Activated naive CD4-positive, alpha-beta T cell treated with anti-CD3 and anti-CD28 coated beads, Interleukin-2, amount 50 U/mL, for 16 hours (primary cell): Measurements from ENCODE around the gene SYNGR3.
"Not testable (repeated sequence)": the region's sequence is repeated elsewhere in the genome, so short reads cannot be mapped to it uniquely, and the experiment has no call there.

Source experiments
- DNase-seq: peaks from one replicate; pipeline ENCODE4 v3.0.0-alpha.2; 2020

SYNGR3 gene

DNA sequence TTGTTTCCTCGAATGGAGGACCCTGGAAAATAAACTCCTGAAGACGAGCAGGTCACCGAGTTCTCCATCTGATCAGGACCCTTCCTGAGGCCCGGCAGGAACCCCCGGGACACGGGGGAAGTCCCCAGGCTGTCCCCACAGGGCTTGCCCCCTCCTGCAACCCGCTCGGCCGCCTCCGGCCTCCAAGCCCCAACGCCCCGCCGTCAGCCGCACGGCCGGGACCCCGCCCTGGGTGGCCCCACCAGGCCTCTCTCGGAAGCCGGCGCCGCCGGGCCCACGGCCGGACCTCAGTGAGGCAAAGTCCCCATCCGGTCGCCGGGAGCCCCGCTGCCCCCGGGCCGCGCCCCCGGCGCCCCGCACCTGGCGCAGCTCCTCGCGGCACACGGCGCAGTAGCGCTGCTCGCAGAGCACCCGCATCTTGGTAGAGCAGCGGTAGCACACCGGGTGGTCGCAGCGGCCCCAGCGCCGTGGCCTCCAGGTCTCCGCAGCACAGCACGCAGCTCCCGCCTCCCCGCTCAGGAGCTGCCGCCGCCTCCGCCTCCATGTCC, 19.5 kb downstream of the SYNGR3 start:
- peak; percentile 40 for DNase-seq

DNA sequence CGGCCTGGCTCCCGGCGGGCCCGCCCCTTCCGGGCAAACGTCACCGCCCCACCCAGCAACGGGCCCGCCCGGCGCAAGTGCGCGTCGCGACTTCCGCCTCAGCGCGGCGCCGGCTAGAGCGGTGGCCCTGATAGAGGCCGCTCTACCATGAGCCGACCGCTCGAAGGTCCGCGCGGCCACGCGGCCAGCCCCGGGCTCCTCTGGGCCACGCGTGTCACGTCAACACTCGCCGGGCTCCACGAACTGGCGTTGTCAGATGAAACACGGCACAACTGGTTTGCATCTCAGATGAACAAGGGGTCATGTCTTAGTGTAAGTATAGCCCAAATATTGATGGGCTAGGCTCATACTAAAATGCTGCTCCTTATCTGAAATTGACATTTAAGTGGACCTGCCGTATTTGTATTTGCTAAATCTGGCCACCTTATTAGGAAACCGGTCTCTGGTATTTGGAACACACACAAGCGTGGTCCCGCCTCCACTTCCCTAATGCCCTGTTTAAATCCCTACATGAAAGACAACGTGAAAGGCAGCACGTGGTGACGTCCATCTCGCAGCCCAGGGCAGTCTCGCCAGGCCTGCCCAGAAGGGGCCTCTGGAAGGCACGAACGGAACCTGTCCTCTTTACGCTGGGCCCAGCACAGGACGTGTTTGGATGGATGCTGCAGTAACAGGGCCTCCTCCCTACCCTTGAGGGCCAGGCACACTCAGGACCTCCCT, 20.2 kb downstream of the SYNGR3 start, which contains the start of gene ZNF598:
Gene ZNF598, minus strand, starts transcription at position 31 of the 720 bp plus-strand sequence.
- peak; percentile 84 for DNase-seq

DNA sequence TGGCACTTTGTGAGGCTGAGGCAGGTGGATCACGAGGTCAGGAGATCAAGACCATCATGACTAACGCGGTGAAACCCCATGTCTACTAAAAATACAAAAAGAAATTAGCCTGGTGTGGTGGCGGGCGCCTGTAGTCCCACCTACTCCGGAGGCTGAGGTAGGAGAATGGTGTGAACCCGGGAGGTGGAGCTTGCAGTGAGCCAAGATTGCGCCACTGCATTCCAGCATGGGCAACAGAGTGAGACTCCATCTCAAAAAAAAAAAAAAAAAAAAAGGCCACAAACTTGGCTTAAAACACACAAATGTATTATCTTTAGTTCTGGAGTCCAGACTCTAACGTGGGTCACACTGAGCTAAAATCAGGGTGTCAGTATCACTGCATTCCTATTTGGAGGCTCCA, 22.0 kb downstream of the SYNGR3 start:
- not testable (repeated sequence) for DNase-seq

DNA sequence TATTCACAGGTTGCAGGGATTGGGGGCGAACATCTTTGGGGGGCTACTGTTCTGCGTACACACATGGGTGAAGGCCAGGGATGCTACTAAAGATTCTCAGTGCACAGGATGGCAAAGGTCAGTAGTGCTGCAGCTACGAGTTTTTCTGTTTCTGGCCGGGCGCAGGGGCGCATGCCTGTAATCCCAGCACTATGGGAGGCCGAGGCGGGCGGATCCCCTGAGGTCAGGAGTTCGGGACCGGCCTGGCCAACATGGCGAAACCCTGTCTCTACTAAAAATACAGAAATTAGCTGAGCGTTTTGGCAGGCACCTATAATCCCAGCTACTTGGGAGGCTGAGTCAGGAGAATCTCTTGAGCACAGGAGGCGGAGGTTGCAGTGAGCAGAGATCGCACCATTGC, 23.8 kb downstream of the SYNGR3 start:
- no peak for DNase-seq

DNA sequence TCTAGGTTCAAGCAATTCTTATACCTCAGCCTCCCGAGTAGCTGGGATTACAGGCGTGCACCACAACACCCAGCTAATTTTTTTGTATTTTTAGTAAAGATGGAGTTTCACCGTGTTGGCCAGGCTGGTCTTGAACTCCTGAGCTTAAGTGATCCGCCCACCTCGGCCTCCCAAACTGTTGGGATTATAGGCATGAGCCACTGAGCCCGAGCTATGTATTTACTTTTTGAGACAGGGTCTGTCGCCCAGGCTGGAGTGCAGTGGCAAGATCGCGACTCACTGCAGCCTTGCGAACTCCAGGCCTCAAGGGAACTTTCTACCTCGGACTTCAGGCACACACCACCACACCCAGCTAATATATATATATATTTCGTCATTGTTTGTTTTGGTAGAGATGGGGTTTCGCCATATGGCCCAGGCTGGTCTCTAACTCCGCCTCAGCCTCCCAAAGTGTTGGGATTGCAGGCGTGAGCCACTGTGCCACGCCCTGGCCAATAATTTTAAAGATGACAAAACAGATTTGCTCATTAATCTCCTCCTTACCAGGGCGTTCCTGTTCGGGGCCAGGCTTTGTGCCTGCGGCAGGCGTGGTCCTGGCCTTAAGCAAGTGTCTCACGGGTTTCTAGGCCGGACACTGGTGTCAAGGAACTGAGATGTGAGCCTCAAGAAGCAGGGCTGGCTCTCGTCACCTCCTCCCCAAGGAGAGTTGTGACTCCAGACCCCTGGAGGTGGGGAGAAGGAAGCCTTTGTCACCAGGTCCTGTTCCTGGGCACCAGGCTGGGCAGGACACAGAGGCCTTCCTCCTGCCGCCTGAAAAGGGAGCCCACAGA, 25.6 kb downstream of the SYNGR3 start:
- no peak for DNase-seq

DNA sequence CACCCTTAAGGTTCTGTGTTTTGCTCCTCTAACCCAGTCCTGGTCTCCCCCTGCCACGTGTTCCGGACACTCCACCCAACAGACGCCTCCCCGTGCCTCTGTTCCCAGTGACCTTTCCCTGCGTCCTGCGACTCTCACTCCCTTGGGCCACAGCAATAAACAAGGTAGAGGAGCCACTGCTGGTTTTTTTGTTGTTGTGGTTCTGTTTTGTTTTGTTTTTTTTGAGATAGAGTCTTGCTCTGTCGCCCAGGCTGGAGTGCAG, 26.1 kb downstream of the SYNGR3 start:
- DNase-seq: no peak

DNA sequence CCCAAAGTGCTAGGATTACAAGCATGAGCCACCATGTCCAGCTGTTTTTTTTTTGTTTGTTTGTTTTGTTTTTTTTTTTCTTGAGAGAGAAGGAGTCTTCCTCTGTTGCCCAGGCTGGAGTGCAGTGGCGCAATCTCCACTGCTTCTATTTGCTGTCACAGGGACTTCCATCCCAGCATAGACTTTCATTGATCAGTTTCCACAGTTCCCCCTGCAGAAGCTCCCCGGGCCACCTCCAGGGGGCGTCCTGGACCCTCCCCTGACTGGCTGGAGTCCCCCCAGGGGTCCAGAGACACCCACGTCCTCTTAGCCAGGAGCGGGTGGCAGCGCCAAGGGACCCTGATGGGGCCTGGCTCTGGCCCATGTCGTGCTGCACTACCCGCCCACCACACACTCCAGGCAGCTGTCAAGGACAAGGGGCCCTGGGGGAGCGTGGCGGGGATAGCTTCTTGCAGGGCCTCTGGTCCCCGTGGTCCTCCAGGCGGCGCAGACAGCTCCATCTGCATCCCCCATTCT, 26.7 kb downstream of the SYNGR3 start:
- no peak for DNase-seq

DNA sequence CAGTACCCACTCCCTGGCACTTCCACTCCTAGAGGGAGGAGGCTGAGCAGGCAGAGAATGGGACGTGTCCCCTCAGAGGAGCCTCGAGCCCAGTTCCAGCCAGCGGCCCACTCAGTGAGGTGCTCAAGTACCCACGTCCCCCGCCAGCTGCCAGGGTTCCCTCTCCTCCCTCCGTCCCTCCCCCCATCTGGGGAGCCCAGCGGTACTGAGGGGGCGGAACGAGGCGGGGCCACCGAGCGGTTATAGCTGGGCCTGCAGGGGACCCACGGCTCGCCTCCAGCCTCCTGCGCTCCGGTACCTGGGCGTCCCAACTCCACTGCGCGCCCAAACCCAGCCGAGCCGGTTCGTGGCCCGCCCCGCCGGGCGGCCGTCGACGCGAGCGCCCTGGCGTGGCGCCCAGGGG, 29.7 kb downstream of the SYNGR3 start, which contains the start of gene NPW:
Gene NPW, plus strand, starts transcription at position 268 of the 403 bp plus-strand sequence.
- DNase-seq: peak; percentile 46

DNA sequence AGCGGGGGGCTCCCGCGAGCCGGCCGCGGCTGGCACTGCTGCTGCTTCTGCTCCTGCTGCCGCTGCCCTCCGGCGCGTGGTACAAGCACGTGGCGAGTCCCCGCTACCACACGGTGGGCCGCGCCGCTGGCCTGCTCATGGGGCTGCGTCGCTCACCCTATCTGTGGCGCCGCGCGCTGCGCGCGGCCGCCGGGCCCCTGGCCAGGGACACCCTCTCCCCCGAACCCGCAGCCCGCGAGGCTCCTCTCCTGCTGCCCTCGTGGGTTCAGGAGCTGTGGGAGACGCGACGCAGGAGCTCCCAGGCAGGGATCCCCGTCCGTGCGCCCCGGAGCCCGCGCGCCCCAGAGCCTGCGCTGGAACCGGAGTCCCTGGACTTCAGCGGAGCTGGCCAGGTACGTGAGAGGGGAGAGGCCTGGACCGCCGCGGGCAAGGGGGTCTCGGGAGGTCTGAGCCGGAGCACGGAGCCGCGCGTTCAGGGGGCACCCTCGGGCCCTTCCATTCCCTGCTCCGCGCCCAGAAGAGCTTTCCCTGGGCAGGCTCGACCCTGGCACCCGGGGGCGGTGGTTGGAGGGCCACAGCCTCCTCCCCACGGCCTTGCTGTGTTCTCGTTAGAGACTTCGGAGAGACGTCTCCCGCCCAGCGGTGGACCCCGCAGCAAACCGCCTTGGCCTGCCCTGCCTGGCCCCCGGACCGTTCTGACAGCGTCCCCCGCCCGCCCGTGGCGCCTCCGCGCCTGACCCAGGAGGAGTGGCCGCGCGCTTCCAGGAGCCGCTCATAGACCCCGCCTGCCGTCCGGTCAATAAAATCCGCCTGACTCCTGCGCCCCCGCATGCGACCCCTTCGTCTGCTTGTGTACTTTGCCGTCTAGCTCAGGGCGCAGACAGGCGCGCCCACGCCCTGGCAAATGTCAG, 30.4 kb downstream of the SYNGR3 start:
- DNase-seq: no peak

DNA sequence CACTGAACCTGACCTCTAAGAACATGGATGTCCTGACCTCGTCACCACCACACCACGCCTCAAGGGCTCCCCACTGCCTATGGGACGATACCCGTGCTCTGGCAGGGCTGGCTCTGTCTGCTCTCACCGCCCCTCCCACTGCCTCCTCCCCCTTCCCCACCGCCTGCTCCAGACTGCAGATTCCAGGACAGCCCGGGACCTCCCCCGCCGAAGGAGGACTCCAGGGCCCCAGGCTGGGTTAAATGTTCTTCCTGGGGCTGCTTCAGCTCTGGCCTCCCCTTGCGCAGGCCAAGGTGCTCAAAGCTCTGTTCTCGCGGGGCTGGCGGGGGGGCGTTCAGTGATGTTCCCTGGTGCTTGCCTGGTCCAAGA, 32.9 kb downstream of the SYNGR3 start:
- no peak for DNase-seq

DNA sequence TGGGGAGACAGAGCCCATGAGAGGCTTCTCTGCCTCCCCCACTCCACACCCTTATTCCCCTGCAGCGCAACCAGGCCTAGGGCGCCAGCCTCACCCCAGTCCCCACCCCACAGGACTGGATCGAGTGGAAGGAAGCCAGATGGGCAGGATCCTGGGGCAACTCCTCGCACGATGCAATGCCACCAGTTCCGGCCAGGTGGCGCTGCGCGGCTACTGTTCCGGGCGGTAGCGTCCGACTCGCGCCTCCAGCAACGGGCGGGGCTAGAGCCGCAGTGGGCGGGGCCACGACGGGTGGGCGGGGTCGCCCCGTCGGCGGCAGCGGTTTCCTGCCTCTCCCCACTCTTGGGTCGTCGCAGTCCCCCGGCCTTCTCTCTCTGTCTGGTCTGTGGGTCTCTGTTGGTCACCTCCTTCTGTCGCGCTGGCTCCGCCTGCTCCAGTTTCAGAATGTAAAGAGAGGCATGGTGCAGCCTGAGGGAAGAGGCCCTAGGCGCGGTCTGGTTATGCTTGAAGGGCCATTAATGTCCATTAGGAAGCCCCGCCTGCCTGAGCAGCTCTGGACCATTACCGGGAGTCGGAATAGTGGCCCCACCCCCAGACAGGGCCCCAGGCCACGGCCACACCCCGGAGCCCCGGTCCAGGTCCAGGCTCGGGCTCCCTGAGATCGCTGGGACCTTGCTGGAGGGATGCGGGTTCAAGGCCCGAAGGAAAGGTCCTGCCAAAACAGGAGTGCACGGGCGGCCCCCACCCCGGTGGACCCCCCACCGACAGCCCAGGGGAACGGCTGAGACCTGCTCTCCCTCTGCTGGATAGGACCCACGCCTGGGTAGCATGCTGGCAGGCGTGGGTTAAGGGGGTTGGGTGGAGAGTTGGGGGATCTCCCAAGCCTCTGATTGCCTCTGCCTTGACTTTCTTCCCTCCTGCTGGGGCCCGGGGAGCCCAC, 33.6 kb downstream of the SYNGR3 start:
- DNase-seq: peak; percentile 94

DNA sequence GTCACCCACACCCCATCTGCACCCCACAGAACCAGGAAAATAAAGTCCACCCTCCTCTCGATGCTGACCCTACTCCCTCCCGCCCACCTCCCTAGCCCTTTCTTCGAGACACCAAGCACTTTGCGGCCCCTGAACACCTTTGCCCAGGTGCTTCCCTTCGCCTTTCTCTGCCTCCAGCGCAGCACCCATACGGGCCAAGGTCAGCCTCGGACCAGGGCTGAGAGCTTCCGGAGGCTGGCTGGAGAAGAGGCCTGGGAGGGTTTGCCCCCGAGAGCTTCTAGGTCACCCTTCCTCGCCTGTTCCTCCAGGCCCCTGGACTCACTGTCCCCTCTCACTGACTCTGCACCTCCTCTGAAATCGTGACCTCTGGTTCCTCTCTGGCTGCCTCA, 34.3 kb downstream of the SYNGR3 start:
- no peak for DNase-seq

DNA sequence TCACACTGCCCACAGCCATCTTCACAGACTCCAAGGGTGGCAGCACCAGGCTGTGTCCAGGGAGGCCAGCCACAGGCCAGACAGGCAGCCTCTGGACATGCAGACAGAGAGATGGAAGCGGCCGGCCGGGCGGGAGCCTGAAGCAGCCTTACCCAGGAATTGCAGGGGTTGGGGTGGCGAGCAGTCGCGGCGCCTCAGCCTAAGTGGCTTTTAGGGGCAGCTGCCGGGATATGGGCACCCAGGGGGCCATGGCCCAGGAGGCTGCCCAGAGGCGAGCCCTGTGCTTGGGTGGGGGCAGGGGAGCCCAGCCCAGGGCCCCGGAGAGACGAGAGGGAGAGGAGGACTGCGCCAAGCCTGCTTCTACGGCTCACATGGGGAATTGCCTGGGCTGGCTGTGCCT, 35.5 kb downstream of the SYNGR3 start:
- no peak for DNase-seq

DNA sequence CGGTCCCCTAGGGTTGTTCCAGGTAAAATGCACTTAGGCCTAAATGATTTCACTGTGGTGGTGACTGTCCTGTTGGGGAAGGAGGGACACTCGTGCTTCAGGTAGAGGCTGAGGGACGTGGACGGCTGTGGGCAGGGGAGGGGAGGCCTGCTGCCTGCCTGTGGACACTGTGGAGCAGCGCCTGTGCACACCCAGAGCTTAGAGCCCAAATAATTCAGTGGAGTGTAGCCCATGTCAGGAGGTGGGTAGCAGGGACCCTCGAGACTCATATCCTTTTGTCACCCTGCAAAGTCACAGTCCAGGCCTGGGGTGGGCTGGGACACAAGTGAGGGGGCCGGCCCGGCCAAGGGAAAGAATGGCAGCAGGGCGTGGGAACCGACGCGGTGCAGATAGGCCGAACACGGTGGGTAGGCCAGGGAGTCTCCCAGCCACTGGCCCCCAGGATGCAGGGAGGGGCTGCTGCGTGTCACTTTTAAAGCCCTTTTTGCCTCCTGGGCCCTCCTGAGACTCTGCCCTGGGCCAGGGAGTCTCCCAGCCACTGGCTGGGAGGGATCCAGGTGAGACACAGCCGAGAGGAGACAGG, 36.2 kb downstream of the SYNGR3 start:
- DNase-seq: no peak

DNA sequence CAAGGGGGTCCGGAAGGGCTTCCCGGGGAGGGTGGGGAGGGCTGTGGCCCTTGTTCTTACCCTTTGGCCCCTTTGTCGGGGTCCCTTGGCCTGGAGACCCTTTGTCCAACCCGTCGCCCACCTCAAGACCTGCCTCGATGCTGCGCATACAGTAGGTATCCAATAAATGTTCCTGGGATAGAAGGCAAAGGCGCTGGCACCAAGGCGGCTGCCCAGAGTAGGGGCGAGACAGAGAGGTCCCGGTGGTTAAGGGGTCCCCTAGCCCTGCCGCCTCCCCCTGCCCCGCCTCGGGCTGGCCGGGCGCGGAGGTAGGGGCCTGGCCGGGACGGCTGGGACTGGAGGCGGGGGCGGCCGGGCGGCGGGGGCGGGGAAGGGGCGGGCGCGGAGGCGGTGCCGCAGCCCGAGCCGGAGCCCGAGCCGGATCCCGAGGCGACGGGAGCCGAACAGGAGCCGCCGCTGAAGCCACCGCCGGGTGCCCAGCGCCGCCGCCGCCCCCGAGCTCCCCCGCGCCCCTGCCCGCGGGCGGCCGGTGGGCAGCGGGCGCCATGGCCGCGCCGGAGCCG, 36.8 kb downstream of the SYNGR3 start, which contains the start of gene NHERF2:
Gene NHERF2, plus strand, starts transcription at position 442 of the 563 bp plus-strand sequence. Its CDS starts 104 bp downstream, at position 546.
- DNase-seq: no peak

DNA sequence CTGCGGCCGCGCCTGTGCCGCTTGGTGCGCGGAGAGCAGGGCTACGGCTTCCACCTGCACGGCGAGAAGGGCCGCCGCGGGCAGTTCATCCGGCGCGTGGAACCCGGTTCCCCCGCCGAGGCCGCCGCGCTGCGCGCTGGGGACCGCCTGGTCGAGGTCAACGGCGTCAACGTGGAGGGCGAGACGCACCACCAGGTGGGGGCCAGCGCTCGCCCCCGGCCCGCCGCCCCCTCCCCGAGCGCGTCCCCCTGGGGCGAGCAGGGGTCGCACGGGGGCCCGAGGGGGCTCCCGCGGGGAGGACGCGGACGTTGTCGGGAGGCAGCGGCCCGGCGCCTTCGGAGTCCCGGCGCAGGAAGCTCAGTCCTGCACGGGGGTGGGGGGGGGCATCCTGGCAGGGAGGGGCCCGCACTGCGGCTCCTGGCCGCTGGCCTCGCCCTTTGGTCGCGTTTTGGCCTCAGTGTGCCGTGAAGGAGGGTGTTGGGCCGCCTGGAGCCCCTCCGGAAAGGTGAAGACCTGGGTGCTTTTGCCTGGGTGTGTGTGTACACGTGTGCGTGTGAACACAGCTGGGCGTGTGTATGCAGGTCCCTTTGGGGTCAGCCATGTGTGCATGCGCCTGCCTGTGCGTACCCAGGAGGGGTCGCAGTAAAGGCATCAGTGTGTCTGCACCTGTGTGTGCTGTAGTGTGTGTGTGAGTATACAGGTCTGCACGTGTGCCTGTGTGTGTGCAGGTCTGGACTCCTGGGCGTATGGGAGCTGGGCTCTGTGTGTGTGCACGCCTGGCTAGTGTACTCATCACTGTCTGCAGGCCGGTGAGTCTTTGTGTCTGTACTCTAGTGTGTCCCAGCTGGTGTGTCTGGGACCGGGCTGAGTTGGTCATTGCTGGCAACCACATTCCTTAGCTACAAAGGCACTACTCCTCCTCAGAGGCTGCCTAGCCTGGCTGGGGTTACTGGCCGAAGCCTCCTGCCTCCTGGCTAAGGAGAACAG, 37.5 kb downstream of the SYNGR3 start:
- DNase-seq: no peak

DNA sequence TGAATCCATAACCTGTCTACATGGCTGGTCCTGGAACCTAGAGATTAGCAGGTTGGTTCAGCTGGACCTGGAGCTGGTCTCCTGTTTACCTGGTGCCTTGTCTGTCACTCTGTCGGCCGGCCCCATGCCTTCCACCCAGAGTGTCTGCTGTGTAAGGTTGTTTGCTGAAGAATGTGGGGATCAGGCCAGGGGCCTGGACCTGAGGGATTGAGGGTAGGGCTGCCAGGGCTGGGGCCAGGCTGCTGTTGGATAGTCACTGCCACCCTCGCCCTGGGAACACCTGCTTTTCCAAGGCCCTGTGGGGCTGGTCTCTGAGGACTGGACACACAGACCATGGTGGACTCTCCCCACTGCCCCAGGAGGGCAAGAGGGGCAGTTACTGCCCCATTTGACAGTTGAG, 38.4 kb downstream of the SYNGR3 start:
- DNase-seq: no peak

DNA sequence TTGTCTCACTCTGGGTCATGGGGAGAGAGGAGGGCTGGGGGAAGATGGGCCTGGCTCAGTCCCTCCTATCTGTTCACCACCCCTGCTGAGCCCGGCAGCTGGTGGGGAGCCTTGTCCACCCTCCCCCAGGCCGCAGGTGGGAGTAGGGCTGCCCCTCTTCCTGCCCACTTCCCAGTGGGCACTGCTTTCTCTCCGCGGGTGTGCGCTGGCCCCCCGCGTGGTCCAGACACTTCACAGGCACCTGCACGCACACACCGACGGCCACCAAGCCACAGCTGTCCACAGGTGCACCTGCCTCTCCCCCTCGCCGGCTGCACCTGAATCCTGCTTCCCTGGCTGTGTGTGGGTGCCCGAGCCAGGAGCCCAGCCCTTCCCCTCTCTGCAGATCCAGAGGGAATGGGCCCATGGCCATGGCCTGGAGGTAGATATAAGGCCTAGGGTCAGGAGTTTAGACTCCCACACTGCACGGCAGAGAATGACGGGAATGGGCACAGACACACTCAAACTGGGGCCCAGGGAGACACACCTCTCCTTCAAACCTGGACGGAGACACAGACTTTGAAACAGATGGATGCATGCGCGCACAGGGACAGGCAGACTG, 39.0 kb downstream of the SYNGR3 start:
- DNase-seq: no peak

DNA sequence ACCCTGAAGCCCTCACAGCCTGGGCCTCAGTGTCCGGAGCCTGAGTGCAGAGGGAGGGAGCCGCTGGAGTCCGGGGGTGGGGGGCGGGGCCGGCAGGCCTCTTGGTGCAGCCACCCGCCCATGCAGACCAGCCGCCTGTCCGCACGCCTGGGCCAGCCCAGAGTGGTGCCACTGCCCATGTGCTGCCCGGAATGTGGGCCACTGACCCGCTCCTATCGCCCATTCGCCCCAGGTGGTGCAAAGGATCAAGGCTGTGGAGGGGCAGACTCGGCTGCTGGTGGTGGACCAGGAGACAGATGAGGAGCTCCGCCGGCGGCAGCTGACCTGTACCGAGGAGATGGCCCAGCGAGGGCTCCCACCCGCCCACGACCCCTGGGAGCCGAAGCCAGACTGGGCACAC, 39.6 kb downstream of the SYNGR3 start:
- DNase-seq: no peak
